Activated gamma-delta T cell treated with Interleukin-2 at 50 U/mL for 16 hours (primary cell): ENCODE data around the gene ST6GALNAC2.

Source experiments
- DNase-seq: peaks from one replicate; pipeline ENCODE4 v3.0.0-alpha.2; 2020

Gene ST6GALNAC2

DNA sequence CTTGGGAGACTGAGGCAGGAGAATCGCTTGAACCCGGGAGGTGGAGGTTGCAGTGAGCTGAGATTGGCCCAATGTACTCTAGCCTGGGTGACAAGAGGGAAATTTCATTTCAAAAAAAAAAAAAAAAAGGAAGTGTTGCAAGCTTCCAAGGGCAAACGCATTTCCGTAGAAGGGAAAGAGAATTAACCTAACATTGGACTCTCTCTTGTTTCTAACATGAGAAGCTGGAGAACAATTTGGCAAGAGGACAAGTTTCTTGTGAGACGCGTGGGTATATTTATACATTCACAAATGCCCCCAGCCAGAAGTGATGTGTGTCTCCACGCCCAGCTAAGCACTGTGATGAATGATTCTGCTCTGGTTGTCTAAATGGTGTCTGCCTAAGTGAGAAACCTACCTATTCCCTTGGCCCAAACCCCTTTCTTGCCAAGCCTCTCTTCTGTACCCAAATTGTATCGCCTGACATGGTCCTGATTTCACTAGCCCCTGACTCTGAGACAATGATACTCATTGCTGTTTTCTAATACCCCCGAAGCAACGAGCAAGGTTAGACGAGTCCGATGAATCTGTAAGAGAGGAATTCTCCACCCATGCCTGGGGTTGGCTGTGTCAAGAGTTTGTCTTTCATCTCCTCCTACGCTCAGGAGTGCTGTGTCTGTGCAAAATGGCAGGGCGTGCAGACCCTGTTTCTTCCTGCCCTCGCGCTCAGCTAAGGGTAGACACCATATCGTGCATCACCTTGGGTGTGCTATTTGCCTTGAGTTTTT is 14.2 kb upstream of the ST6GALNAC2 start:
- DNase-seq: no peak

DNA sequence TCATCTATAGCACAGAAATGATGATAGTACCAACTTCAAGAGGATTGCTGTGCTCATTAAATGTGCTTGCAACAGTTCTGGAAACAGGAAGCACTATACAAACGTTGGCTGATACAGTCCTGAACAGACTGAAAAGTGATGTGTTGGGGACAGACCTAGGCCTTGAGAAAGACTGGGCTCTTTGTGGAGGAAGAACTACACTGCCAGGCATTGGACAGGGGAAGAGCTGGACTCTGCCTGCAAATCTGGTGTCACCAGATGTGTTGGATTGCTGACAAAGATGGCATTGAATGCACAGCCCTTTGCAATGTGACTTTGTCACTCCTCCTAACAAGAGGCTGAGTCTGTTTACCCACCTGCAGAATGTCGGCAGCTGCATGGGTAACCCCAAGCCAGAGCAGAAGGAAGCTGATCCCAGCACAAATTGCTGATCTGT is 12.4 kb upstream of the ST6GALNAC2 start:
- no peak for DNase-seq

DNA sequence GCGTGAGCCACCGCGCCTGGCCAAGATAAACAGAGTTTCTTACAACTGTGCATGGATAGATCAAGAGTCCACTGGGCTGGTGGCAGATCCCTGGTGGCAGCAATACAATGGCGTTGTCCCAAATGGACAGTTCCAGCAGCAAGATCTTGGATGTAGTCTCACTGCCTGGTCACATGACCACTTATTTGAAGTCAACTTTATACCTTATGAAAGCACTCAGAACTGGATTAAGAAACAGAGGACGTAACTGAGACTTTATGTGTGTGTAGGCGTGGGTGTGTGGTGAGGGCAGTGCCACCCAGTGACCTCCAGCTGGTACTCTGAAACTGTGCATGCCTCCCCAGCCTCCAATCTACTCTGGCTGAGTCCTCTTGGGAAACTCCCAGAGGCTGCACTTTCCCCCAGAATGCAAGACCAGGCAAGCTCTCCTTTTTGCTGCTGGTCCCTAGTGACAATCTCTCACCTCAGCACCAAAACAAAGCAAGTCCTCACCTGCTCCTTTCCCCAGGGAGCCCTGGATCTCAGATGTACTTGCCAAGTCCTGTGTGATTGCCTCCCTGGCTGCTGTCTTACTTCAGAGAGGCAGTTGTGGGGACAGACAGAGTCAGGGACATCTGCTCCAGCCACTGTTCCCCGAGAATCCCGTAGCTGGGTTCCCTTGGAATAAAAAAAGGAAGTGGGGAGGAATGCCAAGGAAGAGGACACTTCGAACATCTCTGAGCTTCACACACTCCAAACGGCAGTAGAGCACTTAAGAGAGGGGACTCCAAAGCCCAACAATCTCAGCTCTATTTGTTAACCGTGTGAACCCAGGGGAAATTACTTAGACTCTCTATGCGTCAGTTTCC is 11.7 kb upstream of the ST6GALNAC2 start:
- DNase-seq: no peak

- DNase-seq: no peak
Observed at GRCh38 chr17:76594690-76595089, 9.0 kb upstream of the ST6GALNAC2 start.

- no peak for DNase-seq
Observed at GRCh38 chr17:76593959-76594358, 8.3 kb upstream of the ST6GALNAC2 start.

- no peak for DNase-seq
Observed at GRCh38 chr17:76593384-76593826, 7.7 kb upstream of the ST6GALNAC2 start.

DNA sequence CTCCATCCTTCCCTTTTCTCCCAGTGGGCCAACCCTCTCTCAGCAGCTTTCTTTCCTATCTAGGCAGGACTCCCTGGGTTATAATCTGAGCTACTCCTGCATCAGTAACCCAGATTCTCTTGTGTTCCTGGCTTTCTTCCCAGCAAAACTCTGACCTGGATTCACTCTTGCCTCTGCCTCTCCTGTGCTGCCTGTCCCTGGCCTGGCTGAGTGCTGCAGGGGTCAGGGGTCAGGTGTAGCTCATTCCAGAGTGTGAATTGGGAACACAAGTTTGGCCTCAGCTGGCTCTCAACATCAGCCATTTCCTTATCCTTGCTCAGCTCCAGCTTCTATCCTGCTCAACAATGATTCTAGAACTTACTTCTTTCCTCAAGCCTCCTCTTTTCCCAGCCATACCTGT is 2.5 kb upstream of the ST6GALNAC2 start:
- DNase-seq: no peak

DNA sequence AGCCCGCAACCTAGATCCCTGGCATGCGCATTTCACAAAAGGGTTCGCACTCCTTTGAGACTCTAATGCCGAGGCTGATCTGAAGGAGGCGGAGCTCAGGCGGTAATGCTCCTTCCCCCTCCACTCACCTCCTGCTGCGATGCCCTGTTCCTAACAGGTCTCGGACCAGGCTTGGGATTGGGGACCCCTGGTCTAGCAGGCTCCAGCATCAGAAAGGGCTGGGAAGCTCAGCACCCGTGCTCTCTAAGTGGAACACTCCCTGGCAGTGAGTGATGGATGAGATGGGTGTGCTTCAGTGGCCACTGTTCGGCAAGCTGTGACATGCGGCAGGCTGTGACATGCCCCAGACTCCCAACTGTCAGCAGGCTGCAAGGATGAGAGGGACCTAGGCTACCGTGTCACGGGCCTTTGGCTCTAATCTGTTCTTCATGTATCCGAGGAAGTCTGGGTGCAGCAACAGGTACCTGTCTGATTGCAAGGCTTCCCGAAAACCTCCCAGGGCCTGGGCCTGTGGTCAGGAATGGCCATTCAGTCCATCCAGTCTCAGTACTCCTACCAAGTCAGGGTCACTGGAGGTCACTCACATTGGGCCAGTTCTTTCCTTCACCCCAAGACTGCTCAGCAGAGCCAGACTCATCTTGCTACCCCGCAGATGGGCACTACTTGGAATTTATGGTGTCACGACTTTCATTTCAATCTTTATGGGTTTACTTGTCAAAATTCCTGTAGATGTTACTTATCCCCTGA is 1.3 kb upstream of the ST6GALNAC2 start:
- DNase-seq: no peak

DNA sequence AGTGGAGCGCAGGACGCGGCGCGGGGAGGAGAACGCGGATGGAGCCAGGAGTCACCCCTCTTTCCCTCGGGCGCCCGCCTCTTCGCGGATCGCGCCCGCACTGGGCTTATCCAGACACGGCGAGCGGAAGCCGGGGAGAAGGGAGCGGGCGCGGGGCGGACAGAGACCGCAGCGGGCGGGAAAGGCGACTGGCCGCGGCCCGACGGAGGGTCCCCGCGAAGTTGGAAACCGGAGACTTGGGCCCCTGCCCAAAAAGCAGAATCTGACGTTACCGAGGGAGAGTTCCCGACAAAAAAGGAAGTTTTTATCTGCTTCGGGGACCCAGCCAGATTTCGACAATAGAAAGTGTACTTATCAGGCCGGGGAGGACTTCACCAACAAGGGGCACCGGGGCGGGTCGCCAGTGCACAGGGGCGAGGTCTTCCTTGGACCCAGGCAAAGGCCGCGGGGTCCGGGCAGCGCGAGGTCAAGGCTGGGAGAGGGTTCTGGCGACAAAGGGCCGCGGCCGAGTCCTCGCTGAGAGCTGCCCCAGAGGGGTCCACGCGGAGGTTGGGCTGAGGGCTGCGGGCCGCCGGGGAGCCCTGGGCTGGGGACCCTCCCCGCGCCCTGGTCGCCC is 519 bp downstream of the ST6GALNAC2 start:
- no peak for DNase-seq

GRCh38 chr17:76584427-76585032 is 1.1 kb downstream of the ST6GALNAC2 start:
- DNase-seq: no peak

- no peak for DNase-seq
Observed at GRCh38 chr17:76582660-76583059, 3.0 kb downstream of the ST6GALNAC2 start.

DNA sequence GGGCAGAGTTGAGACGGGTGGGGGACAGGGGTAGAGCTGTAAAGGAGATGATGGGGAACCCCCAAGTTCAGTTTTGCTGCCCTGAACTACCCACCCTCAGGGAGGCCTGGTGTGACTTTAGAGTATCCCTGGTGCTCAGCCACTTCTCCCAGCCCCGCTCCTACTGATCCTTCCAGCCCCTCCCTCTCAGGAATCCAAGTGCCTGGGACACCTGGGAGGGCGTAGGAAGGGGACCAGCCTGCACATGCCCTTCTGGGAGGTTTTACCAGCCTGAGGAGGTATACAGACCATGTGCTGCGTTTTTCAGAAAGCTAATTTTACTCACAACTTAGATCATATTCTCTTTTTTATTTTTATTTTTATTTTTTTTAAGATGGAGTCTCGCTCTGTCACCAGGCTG is 4.1 kb downstream of the ST6GALNAC2 start:
- DNase-seq: no peak

- DNase-seq: no peak
Observed at GRCh38 chr17:76579281-76579680, 6.4 kb downstream of the ST6GALNAC2 start.

DNA sequence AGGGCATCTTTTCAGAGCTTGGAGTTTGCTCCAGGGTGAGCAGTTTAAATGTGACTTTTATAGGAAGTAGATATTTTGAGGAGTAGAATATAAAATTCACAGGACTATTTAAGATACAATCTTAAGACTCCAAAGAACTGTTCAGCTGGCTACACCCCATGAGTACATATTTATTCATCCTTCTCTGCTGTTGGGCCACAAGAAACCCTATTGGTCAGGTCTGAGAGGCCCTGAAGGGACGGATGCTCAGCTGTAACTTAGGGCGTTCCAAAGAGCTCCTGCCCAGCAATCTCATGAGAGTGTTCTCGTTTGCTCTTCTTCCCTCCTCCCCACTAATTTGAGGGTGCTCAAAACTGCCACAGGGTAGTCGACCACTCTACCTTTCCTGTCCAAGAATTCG is 7.3 kb downstream of the ST6GALNAC2 start:
- no peak for DNase-seq

DNA sequence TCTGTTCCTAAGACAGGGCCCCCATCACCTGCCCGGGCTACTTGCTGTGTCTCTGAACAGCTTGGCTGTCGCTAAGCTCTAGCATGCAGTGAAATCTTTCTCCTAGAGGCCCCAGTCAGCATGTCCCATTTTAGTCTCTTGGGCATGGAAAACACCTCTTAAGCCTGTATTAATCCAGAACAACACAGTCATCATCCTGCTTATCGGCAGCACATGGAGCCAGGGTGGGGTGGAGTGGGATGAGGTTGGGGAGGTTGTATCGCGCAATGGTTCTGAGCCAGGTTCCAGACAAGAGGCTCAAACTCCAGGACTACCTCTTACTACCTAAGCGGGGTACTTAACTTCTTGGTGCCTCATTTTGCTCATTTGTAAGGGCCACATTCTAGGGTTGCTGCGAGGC is 7.8 kb downstream of the ST6GALNAC2 start:
- no peak for DNase-seq

GRCh38 chr17:76576189-76576588 is 9.5 kb downstream of the ST6GALNAC2 start:
- no peak for DNase-seq

DNA sequence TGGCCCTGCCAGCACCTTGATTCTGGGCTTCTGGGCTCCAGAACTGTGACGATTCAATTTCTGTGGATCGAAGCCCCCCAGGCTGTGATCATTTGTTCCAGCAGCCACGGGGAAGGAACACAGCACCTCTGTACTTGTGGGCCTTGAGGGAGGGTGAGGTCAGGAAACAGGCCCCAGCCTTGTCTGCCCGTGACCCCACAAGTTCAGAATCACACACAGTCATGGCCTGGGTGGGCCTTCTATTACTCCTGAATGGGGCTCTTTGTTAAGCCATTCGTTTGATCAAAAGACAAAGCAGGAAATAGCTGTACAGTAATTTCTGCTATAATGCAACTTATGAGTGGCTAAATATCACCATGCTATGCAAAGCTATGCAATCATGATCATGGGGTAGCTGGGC is 10.1 kb downstream of the ST6GALNAC2 start:
- no peak for DNase-seq

DNA sequence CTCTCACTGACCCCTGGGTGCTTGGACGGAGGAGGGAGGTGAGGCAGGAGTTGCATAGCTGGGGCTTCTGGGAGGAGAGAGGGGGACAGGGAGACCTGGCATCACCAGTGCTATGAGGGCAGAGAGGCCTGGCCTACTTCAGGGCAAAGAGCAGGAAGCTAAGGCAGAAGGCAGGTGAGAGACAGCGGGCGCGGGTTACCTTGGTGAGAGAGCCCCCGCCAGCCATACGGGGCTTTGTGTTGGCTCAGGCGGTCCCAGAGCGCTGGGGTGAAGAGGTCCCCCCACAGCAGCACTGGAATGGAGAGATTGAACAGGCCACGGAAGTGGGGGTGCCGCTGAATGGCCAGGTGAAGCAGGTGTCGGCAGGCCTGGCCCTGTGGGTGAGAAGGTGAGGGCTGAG is 11.5 kb downstream of the ST6GALNAC2 start:
- no peak for DNase-seq

- no peak for DNase-seq
Observed at GRCh38 chr17:76573096-76573495, 12.6 kb downstream of the ST6GALNAC2 start.

- DNase-seq: no peak
Observed at GRCh38 chr17:76572201-76572910, 13.3 kb downstream of the ST6GALNAC2 start.

- DNase-seq: no peak
Observed at GRCh38 chr17:76570877-76571471, 14.7 kb downstream of the ST6GALNAC2 start.
